ENCODE results near the gene GRIN2C. TPM values are rescaled to one million over a fixed set of nuclear protein-coding genes. Genes with fewer than 3 reads are reported as not detected.
"Not testable (repeated sequence)": the region's sequence is repeated elsewhere in the genome, so short reads cannot be mapped to it uniquely, and the experiment has no call there.

Gene GRIN2C
- total and polyA plus RNA-seq, 2 donors (not counting 3 experiments of a cell fraction or from before 2014, with no cell fraction given): 0.04 to 0.60 TPM

DNA sequence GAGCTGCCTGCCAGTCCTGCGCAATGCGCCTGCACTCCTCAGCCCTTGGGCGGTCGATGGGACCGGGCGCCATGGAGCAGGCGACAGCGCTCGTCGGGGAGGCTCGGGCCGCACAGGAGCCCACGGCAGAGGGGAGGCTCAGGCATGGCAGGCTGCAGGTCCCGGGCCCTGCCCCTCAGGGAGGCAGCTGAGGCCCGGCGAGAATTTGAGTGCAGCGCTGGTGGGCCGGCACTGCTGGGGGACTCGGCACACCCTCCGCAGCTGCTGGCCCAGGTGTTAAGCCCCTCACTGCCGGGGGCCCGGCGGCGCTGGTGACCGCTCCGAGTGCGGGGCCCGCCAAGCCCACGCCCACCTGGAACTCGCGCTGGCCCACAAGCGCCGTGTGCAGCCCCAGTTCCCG is 47.3 kb upstream of the GRIN2C start:
- BruUV-seq (replicated peaks): no TSS peak
- no peaks in the 10 kb centered on the region for H4K20me1 ChIP-seq (replicated peaks; ENCODE audit: control insufficient read depth, extremely low read depth, insufficient read depth, low read length)
- H2AFZ ChIP-seq (ENCODE audit: low read depth, low read length): no peak overlapping the region
- FAIRE-seq (no peak), DNase-seq (ENCODE audit: low read depth, low spot score) (no peak)
- no peak for TF ChIP-seq FOS (IDR thresholded peaks at IDR 0.05; ENCODE audit: borderline replicate concordance, insufficient read depth, low read length)
- TF ChIP-seq GATA2 (IDR thresholded peaks at IDR 0.05; ENCODE audit: insufficient read depth, insufficient read length, low read depth, low read length): no peak
- TF ChIP-seq, protein P1, sequence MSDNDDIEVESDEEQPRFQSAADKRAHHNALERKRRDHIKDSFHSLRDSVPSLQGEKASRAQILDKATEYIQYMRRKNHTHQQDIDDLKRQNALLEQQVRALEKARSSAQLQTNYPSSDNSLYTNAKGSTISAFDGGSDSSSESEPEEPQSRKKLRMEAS (IDR thresholded peaks at IDR 0.05; ENCODE audit: insufficient read depth, insufficient read length): no peak
- no peak for TF ChIP-seq POLR2AphosphoS5 (IDR thresholded peaks at IDR 0.05; ENCODE audit: insufficient read depth, low read depth, low read length)
- no peak for TF ChIP-seq MYC (IDR thresholded peaks at IDR 0.05; ENCODE audit: low read depth, low read length)
- TF ChIP-seq JUN (IDR thresholded peaks at IDR 0.05; ENCODE audit: borderline replicate concordance, insufficient read depth, insufficient read length, low read depth): no peak
- no peak for TF ChIP-seq CTCF (IDR thresholded peaks at IDR 0.05; ENCODE audit: extremely low read depth in 1 of 2, insufficient read depth in 1 of 2, low read depth in 1 of 2, low read length in 2 of 2)
- TF ChIP-seq EZH2 (IDR thresholded peaks at IDR 0.05; ENCODE audit: borderline replicate concordance, low read depth, low read length, severe bottlenecking): no peak
- TF ChIP-seq POLR2A (IDR thresholded peaks at IDR 0.05; ENCODE audit: low read depth, low read length): no peak
- POLR2A ChIA-PET: no interaction called here
- dilution Hi-C loops (cut with MboI; ENCODE audit: extremely low pct_ligation_motif_present, low sequenced_read_pairs): no loop called here
- H3K4me2 ChIP-seq (ENCODE audit: insufficient read depth, low read length): no peak overlapping the region
- H3K9me1 ChIP-seq (replicated peaks; ENCODE audit: control insufficient read depth, extremely low read depth, insufficient read depth, low read length): no peaks in the 10 kb centered on the region
- intact Hi-C loops (cut with micrococcal nuclease): no loop called here
- H3K9me3 ChIP-seq (replicated peaks; ENCODE audit: control insufficient read depth, insufficient read depth, low read length): no peaks in the 10 kb centered on the region
- no peak overlapping the region for H3K27ac ChIP-seq (ENCODE audit: insufficient read depth, low read depth, low read length)
- H3K36me3 ChIP-seq (ENCODE audit: control insufficient read depth in 2 of 2, extremely low read depth in 1 of 2, insufficient read depth in 2 of 2, low read length in 2 of 2): no peaks in the 10 kb centered on the region
- CTCF ChIA-PET: interaction anchor here (1.3 kb wide), 1 partner anchor 12 kb away, joined by 4 read pairs; no protein-coding TSS in a partner anchor
- no peak overlapping the region for H3K4me3 ChIP-seq (replicated peaks in 1 of 3; ENCODE audit: insufficient read depth in 1 of 3, low read depth in 1 of 3, low read length in 3 of 3)
- no peak overlapping the region for H3K9ac ChIP-seq (replicated peaks; ENCODE audit: extremely low read depth, insufficient read depth, low read length)
- no peaks in the 10 kb centered on the region for H3K4me1 ChIP-seq (ENCODE audit: control insufficient read depth, extremely low read depth, insufficient read depth, low read length)
- no peaks in the 10 kb centered on the region for H3K79me2 ChIP-seq (ENCODE audit: control insufficient read depth, insufficient read depth, low read length)
- peaks cover 2 to 3% of the 10 kb centered on the region in 2 experiments for H3K27me3 ChIP-seq (ENCODE audit: control insufficient read depth in 2 of 2, insufficient read depth in 2 of 2, low read length in 2 of 2)

- FAIRE-seq; H2AFZ ChIP-seq (ENCODE audit: low read depth, low read length); DNase-seq (ENCODE audit: low read depth, low spot score); H3K27me3 ChIP-seq (ENCODE audit: control insufficient read depth in 2 of 2, insufficient read depth in 2 of 2, low read length in 2 of 2); H3K36me3 ChIP-seq (ENCODE audit: control insufficient read depth in 2 of 2, extremely low read depth in 1 of 2, insufficient read depth in 2 of 2, low read length in 2 of 2); BruUV-seq (replicated peaks); H4K20me1 ChIP-seq (replicated peaks; ENCODE audit: control insufficient read depth, extremely low read depth, insufficient read depth, low read length); H3K9me1 ChIP-seq (replicated peaks; ENCODE audit: control insufficient read depth, extremely low read depth, insufficient read depth, low read length); H3K4me3 ChIP-seq (replicated peaks in 1 of 3; ENCODE audit: insufficient read depth in 1 of 3, low read depth in 1 of 3, low read length in 3 of 3); H3K9me3 ChIP-seq (replicated peaks; ENCODE audit: control insufficient read depth, insufficient read depth, low read length); H3K27ac ChIP-seq (ENCODE audit: insufficient read depth, low read depth, low read length); H3K4me2 ChIP-seq (ENCODE audit: insufficient read depth, low read length); H3K79me2 ChIP-seq (ENCODE audit: control insufficient read depth, insufficient read depth, low read length); intact Hi-C loops (cut with micrococcal nuclease); H3K4me1 ChIP-seq (ENCODE audit: control insufficient read depth, extremely low read depth, insufficient read depth, low read length); dilution Hi-C loops (cut with MboI; ENCODE audit: extremely low pct_ligation_motif_present, low sequenced_read_pairs); H3K9ac ChIP-seq (replicated peaks; ENCODE audit: extremely low read depth, insufficient read depth, low read length): not testable (repeated sequence)
- CTCF ChIA-PET: interaction anchor here (0.6 to 1.3 kb wide), 3 partner anchors 11 to 153 kb away, joined by 3 to 4 read pairs (median 3); no protein-coding TSS in a partner anchor
- POLR2A ChIA-PET: interaction anchor here (0.6 kb wide), 1 partner anchor 33 kb away, joined by 3 read pairs; the partner anchor contains the start of gene FDXR
These were observed 46.6 kb upstream of the GRIN2C start for GRCh38 chr17:74906214-74906793.
